Measurements from ENCODE around the gene PNCK.

DNA sequence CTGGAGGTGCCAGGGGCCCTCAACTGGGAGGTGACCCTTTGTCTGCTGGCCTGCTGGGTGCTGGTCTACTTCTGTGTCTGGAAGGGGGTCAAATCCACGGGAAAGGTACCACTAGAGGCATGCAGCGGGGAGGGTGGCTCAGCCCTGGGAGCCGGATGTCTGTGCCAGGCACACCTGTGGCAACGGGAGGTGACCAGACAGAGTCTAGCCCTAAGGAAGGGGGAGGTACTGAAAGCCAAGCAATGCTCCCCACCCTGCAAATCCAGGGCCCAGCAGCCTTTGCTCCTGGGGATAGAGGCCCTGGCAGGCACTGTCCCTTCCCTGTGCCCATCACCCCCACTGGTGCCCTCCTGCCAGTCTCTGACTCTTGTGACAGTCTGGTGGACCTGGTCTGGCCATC lies 18.4 kb upstream of the PNCK start:
- TF ChIP-seq TARDBP (IDR thresholded peaks at IDR 0.05): no peak
- TF ChIP-seq, protein P1, sequence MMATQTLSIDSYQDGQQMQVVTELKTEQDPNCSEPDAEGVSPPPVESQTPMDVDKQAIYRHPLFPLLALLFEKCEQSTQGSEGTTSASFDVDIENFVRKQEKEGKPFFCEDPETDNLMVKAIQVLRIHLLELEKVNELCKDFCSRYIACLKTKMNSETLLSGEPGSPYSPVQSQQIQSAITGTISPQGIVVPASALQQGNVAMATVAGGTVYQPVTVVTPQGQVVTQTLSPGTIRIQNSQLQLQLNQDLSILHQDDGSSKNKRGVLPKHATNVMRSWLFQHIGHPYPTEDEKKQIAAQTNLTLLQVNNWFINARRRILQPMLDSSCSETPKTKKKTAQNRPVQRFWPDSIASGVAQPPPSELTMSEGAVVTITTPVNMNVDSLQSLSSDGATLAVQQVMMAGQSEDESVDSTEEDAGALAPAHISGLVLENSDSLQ (IDR thresholded peaks at IDR 0.05): no peak
- no peak for TF ChIP-seq SP1 (IDR thresholded peaks at IDR 0.05)
- TF ChIP-seq BHLHE40 (IDR thresholded peaks at IDR 0.05; ENCODE audit: borderline replicate concordance): no peak
- TF ChIP-seq FOXK2 (IDR thresholded peaks at IDR 0.05): no peak
